M059J (cell line): ENCODE results near the gene AGAP2. TPM values are rescaled to one million over a fixed set of nuclear protein-coding genes. Genes with fewer than 3 reads are reported as not detected.

Experiments
- DNase-seq: peaks from one replicate; pipeline ENCODE4 v3.0.0-alpha.2; 2012; ENCODE audit warnings: low read depth
- total RNA-seq: library from RNA; depleted of rRNA; stranded (reverse); fragments of >200 nt; shearing (Covaris generic); gene quantifications from 2 replicates; pipeline ENCODE4 v1.2.3, GENCODE V29; 2014

AGAP2 gene
- total RNA-seq, 1 experiment from 2014 or later, result 0.07 TPM

- no peak for DNase-seq
Observed at GRCh38 chr12:57767876-57768275, 29.3 kb upstream of the AGAP2 start.

DNA sequence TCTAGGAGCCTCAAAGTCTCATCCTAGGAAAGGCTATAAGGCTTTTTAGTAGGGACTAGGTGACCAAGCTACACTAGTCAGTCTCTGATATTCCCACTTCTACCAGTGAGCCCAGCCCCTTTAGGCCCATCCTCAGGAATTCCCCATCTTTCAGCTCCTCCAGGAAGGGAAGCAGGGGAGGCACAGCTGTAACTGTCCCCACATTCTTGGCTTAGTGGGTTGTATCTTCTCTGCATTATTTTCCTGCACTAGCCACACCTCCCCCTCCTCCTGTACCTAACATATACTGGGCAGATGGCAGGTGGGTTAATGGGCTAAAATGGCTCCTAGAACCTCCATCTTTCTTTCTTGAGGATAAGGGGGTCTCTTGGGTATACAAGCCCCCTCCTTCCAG is 28.8 kb upstream of the AGAP2 start:
- DNase-seq, result no peak

DNA sequence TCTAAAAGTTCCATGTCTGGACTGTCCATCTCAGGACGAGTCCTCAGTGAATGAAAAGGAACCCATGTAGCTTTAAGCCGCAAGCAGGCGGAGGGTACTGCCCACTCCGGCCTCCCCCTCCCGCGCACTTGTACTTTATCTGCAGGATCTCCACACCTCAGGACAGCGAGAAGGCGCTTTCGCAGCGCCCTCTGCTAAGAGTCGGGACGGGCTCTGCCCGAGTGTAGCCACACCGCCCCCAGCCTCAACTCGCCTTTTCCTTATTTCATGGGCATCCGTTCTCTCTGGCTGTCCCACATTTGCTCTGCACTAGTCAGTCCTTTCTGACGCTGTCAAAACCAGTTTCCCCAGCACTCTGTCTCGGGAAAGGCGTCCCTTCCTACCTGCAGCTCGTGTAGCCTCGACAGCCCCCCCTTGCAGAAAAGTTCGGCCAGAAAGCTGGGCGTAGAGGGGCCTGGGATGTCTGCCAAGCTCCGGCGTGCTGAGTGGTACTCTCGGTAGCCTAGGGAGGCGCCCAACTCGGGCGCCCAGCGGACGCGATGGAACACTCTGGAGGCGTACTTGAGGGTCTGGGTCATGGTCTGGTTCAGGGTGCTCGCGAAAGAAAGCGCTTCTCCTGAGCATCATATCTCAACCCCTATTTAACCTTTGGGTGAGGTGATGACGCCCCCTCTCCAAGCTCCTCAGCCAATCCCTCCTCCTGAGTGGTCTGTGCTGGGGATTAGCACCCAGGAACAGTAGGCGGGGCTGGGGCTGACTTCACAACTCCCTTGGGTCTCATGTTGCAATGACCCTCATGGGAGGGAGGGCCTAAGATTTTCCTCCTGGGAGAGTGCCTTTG is 28.1 kb upstream of the AGAP2 start, which contains the start of gene CYP27B1:
TSS of gene CYP27B1 (minus strand) at position 615 of the 841 bp plus-strand sequence. CDS start at position 578, 37 bp downstream.
- DNase-seq, result peak; percentile 56

GRCh38 chr12:57765698-57766463 is 27.3 kb upstream of the AGAP2 start:
- no peak for DNase-seq

GRCh38 chr12:57765003-57765697 is 26.6 kb upstream of the AGAP2 start:
- peak; percentile 67 for DNase-seq

- DNase-seq, result no peak
Observed at GRCh38 chr12:57764662-57765002, 26.1 kb upstream of the AGAP2 start.

DNA sequence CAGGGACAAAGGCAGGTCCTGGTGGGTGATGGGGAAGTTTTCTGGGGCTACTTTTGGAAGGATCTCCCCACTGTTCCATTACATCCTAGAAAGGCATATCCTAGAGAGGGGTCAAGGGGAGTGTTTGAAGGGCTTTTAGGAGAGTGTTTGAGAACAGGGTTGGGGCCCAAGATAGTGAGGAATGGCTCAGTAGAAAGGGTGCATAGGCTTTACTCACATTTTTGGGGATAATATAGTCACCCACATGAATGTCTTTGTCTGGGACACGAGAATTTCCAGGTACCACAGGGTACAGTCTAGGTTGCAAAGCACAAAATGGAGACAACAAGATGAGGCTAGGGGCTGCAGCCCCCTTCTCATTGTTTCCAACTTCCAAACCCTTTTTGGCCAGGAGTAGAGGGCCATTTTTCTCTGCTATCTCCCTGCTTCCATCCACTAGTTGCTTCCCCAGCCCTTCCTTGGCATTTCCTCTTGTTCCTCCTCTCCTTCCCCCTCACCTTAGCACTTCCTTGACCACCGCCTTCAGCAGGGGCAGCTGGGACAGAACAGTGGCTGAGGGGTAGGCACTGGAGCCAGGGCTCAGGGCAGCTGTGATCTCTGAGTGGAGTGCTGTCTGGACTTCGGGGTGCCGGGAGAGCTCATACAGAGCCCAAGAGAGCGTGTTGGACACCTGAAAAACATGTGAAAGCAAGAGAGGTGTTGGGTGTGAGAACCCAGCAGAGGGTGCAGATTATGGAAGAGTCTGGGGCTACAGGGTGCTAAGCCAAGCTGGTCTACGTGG is 25.5 kb upstream of the AGAP2 start:
- DNase-seq, result no peak

DNA sequence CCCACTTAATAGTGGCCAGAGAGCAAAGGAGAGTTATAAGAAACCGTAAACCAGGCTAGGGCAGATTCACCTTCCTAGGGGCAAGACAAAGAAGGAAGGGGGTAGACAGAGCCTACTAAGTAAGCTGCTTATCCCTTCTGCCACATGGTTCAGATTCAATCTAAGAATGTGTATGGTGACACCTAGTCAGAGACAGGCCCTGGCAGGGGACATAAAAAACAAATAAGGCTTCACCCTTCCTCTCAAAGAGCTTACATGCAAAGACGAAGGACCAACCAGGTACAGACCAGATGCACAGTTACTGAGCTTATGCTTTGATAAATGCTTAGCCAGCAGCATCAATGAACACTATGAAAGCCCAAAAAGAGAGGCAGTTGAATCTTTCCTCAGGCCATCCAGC is 23.9 kb upstream of the AGAP2 start:
- no peak for DNase-seq

DNA sequence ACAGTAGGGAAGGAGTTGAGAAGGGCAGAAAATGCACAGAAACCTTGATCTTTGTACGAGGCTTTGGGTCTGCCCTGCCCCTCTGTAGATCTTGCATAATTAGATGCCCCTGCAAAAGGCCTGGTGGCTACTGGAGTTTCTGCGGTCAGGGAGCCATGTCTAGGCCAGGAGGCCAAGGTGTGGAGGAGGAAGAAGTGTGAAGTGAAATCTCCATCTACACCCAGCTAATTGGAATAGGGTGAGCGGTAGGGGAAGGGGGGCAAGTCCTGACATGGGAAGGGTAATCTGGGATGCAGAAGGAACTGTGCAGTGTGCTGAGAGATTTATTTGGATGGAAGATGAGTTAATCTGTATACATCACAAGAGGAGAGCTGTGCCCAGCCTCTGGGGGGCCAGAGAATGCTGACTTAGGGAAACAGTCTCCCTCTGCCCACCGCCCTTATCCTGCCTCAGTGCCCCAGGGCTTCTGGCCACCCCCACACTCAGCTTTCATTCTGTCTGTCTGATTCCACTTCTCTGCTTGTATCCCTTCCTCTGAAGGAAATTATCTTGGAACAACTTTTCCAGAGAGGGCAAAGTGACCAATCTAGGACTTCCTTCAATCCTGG is 23.0 kb upstream of the AGAP2 start:
- no peak for DNase-seq

GRCh38 chr12:57760347-57760982 is 21.9 kb upstream of the AGAP2 start:
- no peak for DNase-seq

- DNase-seq, result peak; percentile 48
Observed at GRCh38 chr12:57759360-57759980, 20.9 kb upstream of the AGAP2 start.

DNA sequence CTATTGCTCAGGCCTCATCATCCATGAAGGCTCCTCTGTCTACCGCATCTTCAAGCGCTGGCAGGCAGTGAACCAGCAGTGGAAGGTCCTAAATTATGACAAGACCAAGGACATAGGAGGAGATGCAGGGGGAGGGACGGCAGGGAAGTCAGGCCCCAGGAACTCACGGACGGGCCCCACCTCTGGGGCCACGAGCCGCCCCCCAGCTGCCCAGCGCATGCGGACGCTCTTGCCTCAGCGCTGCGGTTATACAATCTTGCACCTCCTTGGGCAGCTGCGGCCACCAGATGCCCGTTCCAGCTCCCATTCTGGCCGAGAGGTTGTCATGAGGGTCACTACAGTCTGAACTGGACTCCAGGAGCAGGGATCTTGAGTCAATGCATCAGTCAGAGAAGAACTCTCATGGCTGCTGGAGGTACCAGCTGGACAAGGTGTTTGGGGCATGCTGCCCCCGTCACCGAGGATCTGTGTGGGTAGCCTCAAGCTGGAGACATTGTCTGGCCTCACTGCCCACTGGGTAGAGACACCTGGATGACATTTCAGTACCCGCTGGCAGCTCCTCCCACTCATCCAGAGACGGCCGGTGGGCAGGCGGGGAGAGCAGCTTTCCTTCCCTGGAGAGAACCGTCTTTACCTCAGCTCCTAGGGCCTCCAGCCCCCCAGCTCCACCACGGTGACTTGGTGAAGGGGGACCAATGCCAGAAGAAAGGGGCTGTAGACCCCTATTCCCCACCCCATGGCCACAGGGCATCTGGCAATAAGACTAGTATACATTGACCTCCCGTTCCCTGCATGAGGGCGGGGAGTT is 20.2 kb upstream of the AGAP2 start:
- DNase-seq, result no peak

GRCh38 chr12:57757771-57758170 is 19.2 kb upstream of the AGAP2 start:
- DNase-seq, result no peak

DNA sequence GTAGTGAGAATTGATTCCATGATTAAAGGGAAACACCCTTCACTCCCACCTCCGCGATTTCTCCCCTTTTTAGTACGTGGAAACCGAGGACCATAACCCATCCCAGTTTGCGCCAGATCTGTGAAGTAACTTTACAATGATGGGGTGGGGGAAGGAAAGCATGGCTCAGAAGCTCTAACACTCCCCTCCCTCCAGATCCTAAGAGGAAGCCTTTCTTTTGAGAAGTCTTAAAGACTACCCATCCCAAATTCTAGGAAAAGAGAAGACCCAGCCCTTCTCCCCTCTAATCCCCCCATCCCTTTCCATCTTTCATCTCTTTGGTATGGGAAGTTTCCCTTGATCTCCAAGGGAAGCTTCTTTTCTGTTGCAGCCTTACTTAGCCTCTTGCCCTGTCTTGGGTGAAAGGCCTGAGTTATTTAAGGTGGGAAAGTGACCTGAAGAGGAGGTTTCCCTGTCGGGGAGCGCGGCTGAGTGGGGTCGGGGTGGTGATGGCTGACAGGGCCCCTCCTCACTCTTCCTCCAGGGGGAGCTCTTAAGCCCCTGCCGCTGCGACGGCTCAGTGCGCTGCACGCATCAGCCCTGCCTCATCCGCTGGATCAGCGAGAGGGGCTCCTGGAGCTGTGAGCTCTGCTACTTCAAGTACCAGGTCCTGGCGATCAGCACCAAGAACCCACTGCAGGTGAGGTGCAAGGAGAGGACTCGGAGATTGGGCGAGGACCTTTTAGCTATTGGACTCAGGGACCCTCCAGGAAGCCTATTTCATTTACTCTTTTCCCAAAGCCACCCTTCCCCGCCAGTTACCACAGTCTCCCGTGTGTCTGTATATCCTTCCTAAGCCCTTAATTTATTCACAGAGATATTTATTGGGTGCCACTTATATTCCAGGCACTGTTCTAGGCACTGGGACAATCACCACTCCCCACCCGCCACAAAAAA is 18.1 kb upstream of the AGAP2 start:
- DNase-seq, result no peak

DNA sequence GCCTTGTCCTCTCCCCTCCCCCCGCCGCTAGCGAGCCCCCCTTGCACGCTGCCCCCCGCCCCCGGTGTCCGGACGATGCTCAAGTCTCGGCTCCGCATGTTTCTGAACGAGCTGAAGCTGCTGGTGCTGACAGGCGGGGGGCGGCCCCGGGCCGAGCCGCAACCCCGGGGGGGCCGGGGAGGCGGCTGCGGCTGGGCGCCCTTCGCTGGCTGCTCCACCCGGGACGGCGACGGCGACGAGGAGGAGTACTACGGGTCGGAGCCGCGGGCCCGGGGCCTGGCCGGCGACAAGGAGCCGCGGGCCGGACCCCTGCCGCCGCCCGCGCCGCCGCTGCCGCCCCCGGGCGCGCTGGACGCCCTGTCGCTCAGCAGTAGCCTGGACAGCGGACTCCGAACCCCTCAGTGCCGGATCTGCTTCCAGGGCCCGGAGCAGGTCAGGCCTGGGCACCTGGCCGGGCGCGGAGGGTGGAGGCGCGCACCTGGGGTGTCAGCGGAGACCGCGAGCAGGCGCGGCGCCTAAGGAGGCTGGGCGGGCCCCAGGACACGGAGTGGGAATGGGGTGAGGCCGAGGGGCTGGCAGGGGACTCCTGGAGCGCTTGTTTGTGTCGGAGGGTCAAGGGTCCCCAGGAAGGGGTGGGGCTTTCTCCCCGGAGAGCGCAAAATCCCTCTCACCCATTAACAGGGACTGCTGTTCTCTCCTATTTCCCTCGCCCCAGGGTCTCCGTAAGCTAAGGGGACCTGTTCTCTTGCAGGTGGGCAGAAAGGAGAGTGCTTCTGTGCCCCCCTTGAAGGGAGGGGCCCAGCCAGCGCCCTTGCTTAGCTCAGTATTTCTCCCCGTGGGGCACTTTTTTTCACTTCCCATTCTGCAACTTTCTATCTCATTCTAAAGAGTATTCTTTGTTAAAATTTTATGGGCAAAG is 17.2 kb upstream of the AGAP2 start:
- no peak for DNase-seq

DNA sequence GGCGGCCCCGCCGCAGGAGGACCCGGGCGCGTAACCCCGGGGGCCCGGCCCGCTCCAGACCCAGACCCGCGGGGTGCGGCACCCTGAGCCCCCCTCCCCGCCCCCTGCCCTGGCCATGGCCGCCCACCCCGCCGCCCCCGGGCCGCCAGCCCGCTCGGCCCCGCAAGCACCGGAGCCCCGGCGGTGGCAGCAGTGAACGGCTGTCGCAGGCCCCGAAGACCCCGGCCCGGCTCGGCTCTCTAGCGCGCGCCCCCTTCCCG is 16.6 kb upstream of the AGAP2 start:
- no peak for DNase-seq

- peak; percentile 56 for DNase-seq
Observed at GRCh38 chr12:57754411-57755193, 16.1 kb upstream of the AGAP2 start, which contains the start of gene MARCHF9. TSS of gene MARCHF9 (plus strand) at chr12:57755103. CDS start at chr12:57755529, 426 bp downstream.
